Measurements from ENCODE around the gene HLCS. TPM values are rescaled to one million over a fixed set of nuclear protein-coding genes. Genes with fewer than 3 reads are reported as not detected.

Gene HLCS
- total and polyA plus RNA-seq, 2 donors (not counting 3 experiments of a cell fraction or from before 2014, with no cell fraction given): 6.7 to 17.2 TPM

DNA sequence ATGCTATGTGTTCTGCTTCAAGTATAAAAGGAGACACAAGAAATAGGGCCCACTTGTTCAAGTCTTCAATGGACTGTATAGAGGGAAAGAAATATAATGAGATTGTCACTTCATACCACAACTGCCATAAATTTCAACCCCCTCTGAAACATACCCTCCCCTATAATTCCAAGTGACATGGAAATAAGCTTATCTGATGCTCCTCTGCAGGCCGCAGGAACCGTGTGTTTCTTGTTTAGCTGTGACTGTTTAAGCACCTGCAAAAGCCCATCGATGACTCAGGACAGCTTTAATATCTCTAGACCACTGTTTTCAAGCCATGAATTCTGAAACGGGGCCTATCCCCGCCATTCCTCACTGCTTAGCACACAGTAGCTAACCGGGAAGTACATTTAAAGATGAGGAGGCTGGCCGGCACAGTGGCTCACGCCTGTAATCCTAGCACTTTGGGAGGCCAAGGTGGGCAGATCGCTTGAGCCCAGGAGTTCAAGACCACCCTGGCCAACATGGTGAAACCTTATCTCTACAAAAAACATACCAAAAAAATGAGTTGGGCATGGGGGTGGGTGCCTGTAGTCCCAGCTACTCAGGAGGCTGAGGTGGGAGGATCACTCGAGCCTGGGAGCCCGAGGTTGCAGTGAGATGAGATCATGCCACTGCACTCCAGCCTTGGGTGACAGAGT, 4.2 kb downstream of the HLCS start:
- ChIA-PET CTCF (interaction anchor here (0.9 to 3.1 kb wide), 3 partner anchors 14 to 15 kb away, joined by 3 to 20 read pairs (median 3); no protein-coding TSS in a partner anchor), POLR2A (no interaction called here)
- dilution Hi-C loops (cut with MboI; ENCODE audit: extremely low pct_ligation_motif_present, low sequenced_read_pairs) (no loop called here), intact Hi-C loops (cut with micrococcal nuclease) (no loop called here)
- H4K20me1 ChIP-seq (replicated peaks; ENCODE audit: control insufficient read depth, extremely low read depth, insufficient read depth, low read length): no peaks in the 10 kb centered on the region
- no peaks in the 10 kb centered on the region for H3K27me3 ChIP-seq (ENCODE audit: control insufficient read depth in 2 of 2, insufficient read depth in 2 of 2, low read length in 2 of 2)
- H2AFZ ChIP-seq (ENCODE audit: low read depth, low read length): no peak overlapping the region
- DNase-seq (ENCODE audit: low read depth, low spot score) (no peak), FAIRE-seq (no peak)
- H3K36me3 ChIP-seq (ENCODE audit: control insufficient read depth in 2 of 2, extremely low read depth in 1 of 2, insufficient read depth in 2 of 2, low read length in 2 of 2): no peaks in the 10 kb centered on the region
- BruUV-seq (replicated peaks): no TSS peak
- H3K4me2 ChIP-seq (ENCODE audit: insufficient read depth, low read length): no peak overlapping the region
- H3K9me3 ChIP-seq (replicated peaks; ENCODE audit: control insufficient read depth, insufficient read depth, low read length): no peaks in the 10 kb centered on the region
- H3K9ac ChIP-seq (replicated peaks; ENCODE audit: extremely low read depth, insufficient read depth, low read length): no peak overlapping the region
- TF ChIP-seq POLR2A (IDR thresholded peaks at IDR 0.05; ENCODE audit: low read depth, low read length) (no peak), FOS (IDR thresholded peaks at IDR 0.05; ENCODE audit: borderline replicate concordance, insufficient read depth, low read length) (no peak), GATA2 (IDR thresholded peaks at IDR 0.05; ENCODE audit: insufficient read depth, insufficient read length, low read depth, low read length) (no peak), MYC (IDR thresholded peaks at IDR 0.05; ENCODE audit: low read depth, low read length) (no peak), JUN (IDR thresholded peaks at IDR 0.05; ENCODE audit: borderline replicate concordance, insufficient read depth, insufficient read length, low read depth) (no peak), EZH2 (IDR thresholded peaks at IDR 0.05; ENCODE audit: borderline replicate concordance, low read depth, low read length, severe bottlenecking) (no peak), POLR2AphosphoS5 (IDR thresholded peaks at IDR 0.05; ENCODE audit: insufficient read depth, low read depth, low read length) (no peak)
- TF ChIP-seq, protein P1, sequence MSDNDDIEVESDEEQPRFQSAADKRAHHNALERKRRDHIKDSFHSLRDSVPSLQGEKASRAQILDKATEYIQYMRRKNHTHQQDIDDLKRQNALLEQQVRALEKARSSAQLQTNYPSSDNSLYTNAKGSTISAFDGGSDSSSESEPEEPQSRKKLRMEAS (IDR thresholded peaks at IDR 0.05; ENCODE audit: insufficient read depth, insufficient read length): no peak
- TF ChIP-seq, protein P2, sequence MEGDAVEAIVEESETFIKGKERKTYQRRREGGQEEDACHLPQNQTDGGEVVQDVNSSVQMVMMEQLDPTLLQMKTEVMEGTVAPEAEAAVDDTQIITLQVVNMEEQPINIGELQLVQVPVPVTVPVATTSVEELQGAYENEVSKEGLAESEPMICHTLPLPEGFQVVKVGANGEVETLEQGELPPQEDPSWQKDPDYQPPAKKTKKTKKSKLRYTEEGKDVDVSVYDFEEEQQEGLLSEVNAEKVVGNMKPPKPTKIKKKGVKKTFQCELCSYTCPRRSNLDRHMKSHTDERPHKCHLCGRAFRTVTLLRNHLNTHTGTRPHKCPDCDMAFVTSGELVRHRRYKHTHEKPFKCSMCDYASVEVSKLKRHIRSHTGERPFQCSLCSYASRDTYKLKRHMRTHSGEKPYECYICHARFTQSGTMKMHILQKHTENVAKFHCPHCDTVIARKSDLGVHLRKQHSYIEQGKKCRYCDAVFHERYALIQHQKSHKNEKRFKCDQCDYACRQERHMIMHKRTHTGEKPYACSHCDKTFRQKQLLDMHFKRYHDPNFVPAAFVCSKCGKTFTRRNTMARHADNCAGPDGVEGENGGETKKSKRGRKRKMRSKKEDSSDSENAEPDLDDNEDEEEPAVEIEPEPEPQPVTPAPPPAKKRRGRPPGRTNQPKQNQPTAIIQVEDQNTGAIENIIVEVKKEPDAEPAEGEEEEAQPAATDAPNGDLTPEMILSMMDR (IDR thresholded peaks at IDR 0.05; ENCODE audit: extremely low read depth in 1 of 2, insufficient read depth in 1 of 2, low read depth in 1 of 2, low read length in 2 of 2): no peak
- H3K4me3 ChIP-seq (replicated peaks in 1 of 3; ENCODE audit: insufficient read depth in 1 of 3, low read depth in 1 of 3, low read length in 3 of 3): no peak overlapping the region
- no peak overlapping the region for H3K27ac ChIP-seq (ENCODE audit: insufficient read depth, low read depth, low read length)
- H3K4me1 ChIP-seq (ENCODE audit: control insufficient read depth, extremely low read depth, insufficient read depth, low read length): peaks cover 7% of the 10 kb centered on the region
- H3K9me1 ChIP-seq (replicated peaks; ENCODE audit: control insufficient read depth, extremely low read depth, insufficient read depth, low read length): no peaks in the 10 kb centered on the region
- H3K79me2 ChIP-seq (ENCODE audit: control insufficient read depth, insufficient read depth, low read length): no peaks in the 10 kb centered on the region

Measured in endothelial cell of umbilical vein (primary cell).